Natural killer cell (primary cell): ENCODE data around the gene CDK11A. TPM values are rescaled to one million over a fixed set of nuclear protein-coding genes. Genes with fewer than 3 reads are reported as not detected.

Experiments used
- ATAC-seq, 3 donors: fragments of 150-1000 bp in 2 of 3; fragments of 200-7000 bp in 1 of 3; cut with Tn5 transposase; 1 replicate in 1 of 3; 2 replicates in 2 of 3; pipeline ENCODE4 v1.10.0; 2021; ENCODE audit warnings: mild to moderate bottlenecking in 2 of 3, moderate library complexity in 2 of 3
- DNase-seq, 2 donors: peaks; one replicate each; pipeline versions ENCODE4 v3.0.0 to v3.0.0-alpha.2; 2013 to 2021; ENCODE audit warnings: mixed read lengths in 1 of 2
- H3K27ac ChIP-seq: one replicate; pipeline ENCODE4 v1.5.1; 2013; ENCODE audit warnings: mild to moderate bottlenecking, low read length
- H3K27me3 ChIP-seq: one replicate; pipeline ENCODE4 v1.6.1; 2013; ENCODE audit warnings: low read length; ENCODE audit not compliant: control insufficient read depth, insufficient read depth
- H3K36me3 ChIP-seq: one replicate; pipeline ENCODE4 v1.6.1; 2013; ENCODE audit warnings: low read length; ENCODE audit not compliant: control insufficient read depth, insufficient read depth
- H3K4me1 ChIP-seq: one replicate; pipeline ENCODE4 v1.6.1; 2013; ENCODE audit warnings: low read length; ENCODE audit not compliant: control insufficient read depth, insufficient read depth
- H3K4me3 ChIP-seq: one replicate; pipeline ENCODE4 v1.5.1; 2013; ENCODE audit warnings: low read length
- H3K9me3 ChIP-seq: one replicate; pipeline ENCODE4 v1.6.1; 2013; ENCODE audit warnings: low read length; ENCODE audit not compliant: control insufficient read depth, insufficient read depth
- H3K27ac Mint-ChIP-seq, 2 donors: one replicate each; pipeline ENCODE4 v1.8.0; 2022; ENCODE audit warnings: mild to moderate bottlenecking in 2 of 2, mixed read lengths in 2 of 2, moderate library complexity in 1 of 2
- H3K27me3 Mint-ChIP-seq, 2 donors: one replicate each; pipeline ENCODE4 v1.8.0; 2022; ENCODE audit warnings: low read depth in 2 of 2, mixed read lengths in 2 of 2
- H3K36me3 Mint-ChIP-seq: one replicate; pipeline ENCODE4 v1.8.0; 2022; ENCODE audit warnings: mixed read lengths
- H3K4me1 Mint-ChIP-seq, 2 donors: one replicate each; pipeline ENCODE4 v1.8.0; 2022; ENCODE audit warnings: mixed read lengths in 2 of 2
- H3K4me3 Mint-ChIP-seq: one replicate; pipeline ENCODE4 v1.8.0; 2022; ENCODE audit warnings: mild to moderate bottlenecking, moderate library complexity, mixed read lengths
- H3K9me3 Mint-ChIP-seq, 2 donors: one replicate each; pipeline ENCODE4 v1.8.0; 2022; ENCODE audit warnings: mixed read lengths in 2 of 2
- WGBS: methylation state at CpG from one replicate; pipeline ENCODE4 v1.1.7; 2013; ENCODE audit warnings: missing lambda C conversion rate; ENCODE audit not compliant: insufficient coverage; 5-methylcytosine and 5-hydroxymethylcytosine counted together
- intact Hi-C: fragments of 100-400 bp; cut with micrococcal nuclease; formaldehyde crosslinking; loops from one replicate; pipeline ENCODE4 v1.14.2; 2022
- total RNA-seq, 4 donors: library from RNA; stranded (reverse); fragments of 120-200 nt in 1 of 4; gene quantifications; one replicate each; pipeline versions ENCODE4 v1.2.3 to v1.2.4, GENCODE V29; 2013 to 2022
- TF ChIP-seq, protein P1 (sequence below): fragments of 200-600 bp; IDR thresholded peaks from one replicate; pipeline ENCODE4 v1.8.0; 2022; ENCODE audit warnings: antibody characterized with exemption

The CDK11A gene
- total RNA-seq, 3 donors from 2014 or later (not counting 1 experiment from before 2014, with no cell fraction given) = 191 to 242 (median 216) TPM

- Histone ChIP-seq H3K27ac (no peak overlapping the region), H3K9me3 (no peaks in the 10 kb centered on the region), H3K36me3 (peaks cover 42% of the 10 kb centered on the region), H3K4me1 (peaks cover 26% of the 10 kb centered on the region), H3K27me3 (no peaks in the 10 kb centered on the region), H3K4me3 (no peak overlapping the region)
- Mint-ChIP-seq H3K4me1 (peaks cover 21 to 32% of the 10 kb centered on the region in 2 donors), H3K9me3 (no peaks in the 10 kb centered on the region), H3K27ac (no peak overlapping the region), H3K27me3 (no peaks in the 10 kb centered on the region), H3K4me3 (no peak overlapping the region), H3K36me3 (no peaks in the 10 kb centered on the region)
- TF ChIP-seq, protein P1, sequence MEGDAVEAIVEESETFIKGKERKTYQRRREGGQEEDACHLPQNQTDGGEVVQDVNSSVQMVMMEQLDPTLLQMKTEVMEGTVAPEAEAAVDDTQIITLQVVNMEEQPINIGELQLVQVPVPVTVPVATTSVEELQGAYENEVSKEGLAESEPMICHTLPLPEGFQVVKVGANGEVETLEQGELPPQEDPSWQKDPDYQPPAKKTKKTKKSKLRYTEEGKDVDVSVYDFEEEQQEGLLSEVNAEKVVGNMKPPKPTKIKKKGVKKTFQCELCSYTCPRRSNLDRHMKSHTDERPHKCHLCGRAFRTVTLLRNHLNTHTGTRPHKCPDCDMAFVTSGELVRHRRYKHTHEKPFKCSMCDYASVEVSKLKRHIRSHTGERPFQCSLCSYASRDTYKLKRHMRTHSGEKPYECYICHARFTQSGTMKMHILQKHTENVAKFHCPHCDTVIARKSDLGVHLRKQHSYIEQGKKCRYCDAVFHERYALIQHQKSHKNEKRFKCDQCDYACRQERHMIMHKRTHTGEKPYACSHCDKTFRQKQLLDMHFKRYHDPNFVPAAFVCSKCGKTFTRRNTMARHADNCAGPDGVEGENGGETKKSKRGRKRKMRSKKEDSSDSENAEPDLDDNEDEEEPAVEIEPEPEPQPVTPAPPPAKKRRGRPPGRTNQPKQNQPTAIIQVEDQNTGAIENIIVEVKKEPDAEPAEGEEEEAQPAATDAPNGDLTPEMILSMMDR = no peak
- intact Hi-C loops = no loop called here
- DNase-seq (no peak), ATAC-seq (no peak)
- 98% methylated on average over 23 of the region's 23 CpGs for WGBS
These were observed 37.6 kb upstream of the CDK11A start for GRCh38 chr1:1761504-1762376.

GRCh38 chr1:1760715-1761114 is 36.6 kb upstream of the CDK11A start:
- Histone ChIP-seq H3K4me3 (no peak overlapping the region), H3K27me3 (no peaks in the 10 kb centered on the region), H3K9me3 (no peaks in the 10 kb centered on the region), H3K4me1 (peaks cover 26% of the 10 kb centered on the region), H3K36me3 (peaks cover 50% of the 10 kb centered on the region), H3K27ac (no peak overlapping the region)
- Mint-ChIP-seq H3K27ac (no peak overlapping the region), H3K4me1 (peaks cover 21 to 32% of the 10 kb centered on the region in 2 donors), H3K4me3 (no peak overlapping the region), H3K27me3 (no peaks in the 10 kb centered on the region), H3K36me3 (no peaks in the 10 kb centered on the region), H3K9me3 (no peaks in the 10 kb centered on the region)
- ATAC-seq = no peak
- DNase-seq = no peak
- TF ChIP-seq, protein P1 = no peak
- intact Hi-C loops = no loop called here
- 88% methylated on average over 10 of the region's 10 CpGs for WGBS

- Mint-ChIP-seq H3K27me3 (no peaks in the 10 kb centered on the region), H3K4me3 (no peak overlapping the region), H3K27ac (peak overlapping the region in 1 of 2 donors; percentile 82), H3K9me3 (no peaks in the 10 kb centered on the region), H3K36me3 (no peaks in the 10 kb centered on the region), H3K4me1 (peaks cover 21 to 32% of the 10 kb centered on the region in 2 donors)
- Histone ChIP-seq H3K9me3 (no peaks in the 10 kb centered on the region), H3K27me3 (no peaks in the 10 kb centered on the region), H3K4me1 (peaks cover 26% of the 10 kb centered on the region), H3K27ac (no peak overlapping the region), H3K36me3 (peaks cover 54% of the 10 kb centered on the region), H3K4me3 (no peak overlapping the region)
- 97% methylated on average over 20 of the region's 20 CpGs for WGBS
- intact Hi-C loops = no loop called here
- DNase-seq (no peak), ATAC-seq (no peak)
- TF ChIP-seq, protein P1 = no peak
These were observed 36.1 kb upstream of the CDK11A start for GRCh38 chr1:1760345-1760650.
